Neuronal stem cell (in vitro differentiated cells): Measurements from ENCODE around the gene MKS1.

Experiments
- DNase-seq: peaks from one replicate; pipeline ENCODE4 v3.0.0-alpha.2; 2013; ENCODE audit warnings: low spot score
- H2AFZ ChIP-seq: one replicate; pipeline ENCODE4 v1.6.1; 2013; ENCODE audit warnings: mild to moderate bottlenecking, low read length, inconsistent platforms
- H2AK5ac ChIP-seq: 2 replicates; pipeline ENCODE4 v1.6.1; 2013; ENCODE audit warnings: low read depth, mild to moderate bottlenecking, inconsistent platforms, low read length, moderate library complexity, mixed read lengths
- H2BK120ac ChIP-seq: 2 replicates; pipeline ENCODE4 v1.6.1; 2013; ENCODE audit warnings: low read depth, mild to moderate bottlenecking, inconsistent platforms, low read length, moderate library complexity, mixed read lengths
- H2BK12ac ChIP-seq: one replicate; pipeline ENCODE4 v1.6.1; 2013; ENCODE audit warnings: low read length, inconsistent platforms
- H2BK15ac ChIP-seq: 2 replicates; pipeline ENCODE4 v1.6.1; 2013; ENCODE audit warnings: mild to moderate bottlenecking, low read length, inconsistent platforms, mixed read lengths
- H2BK5ac ChIP-seq: one replicate; pipeline ENCODE4 v1.6.1; 2013; ENCODE audit warnings: inconsistent platforms, mild to moderate bottlenecking, low read length, moderate library complexity
- H3K14ac ChIP-seq: one replicate; pipeline ENCODE4 v1.6.1; 2013; ENCODE audit warnings: low read length, inconsistent platforms
- H3K18ac ChIP-seq: 2 replicates; pipeline ENCODE4 v1.6.1; 2013; ENCODE audit warnings: low read length, inconsistent platforms
- H3K23ac ChIP-seq: 2 replicates; pipeline ENCODE4 v1.6.1; 2013; ENCODE audit warnings: low read depth, mild to moderate bottlenecking, mixed read lengths, low read length, inconsistent platforms; ENCODE audit not compliant: poor library complexity
- H3K27ac ChIP-seq: replicated peaks from 3 replicates; pipeline ENCODE4 v1.5.1; 2013; ENCODE audit warnings: low read length, inconsistent platforms
- H3K27me3 ChIP-seq, 3 experiments: 2 replicates each; pipeline ENCODE4 v1.6.1; 2013; ENCODE audit warnings: low read length in 3 of 3, mild to moderate bottlenecking in 2 of 3, inconsistent platforms in 1 of 3, low read depth in 1 of 3, mixed read lengths in 1 of 3, moderate library complexity in 1 of 3; ENCODE audit not compliant: control insufficient read depth in 3 of 3, insufficient read depth in 3 of 3
- H3K36me3 ChIP-seq, 2 donors: replicated peaks in 1 of 2; 2 replicates each; pipeline ENCODE4 v1.6.1; 2013; ENCODE audit warnings: low read length in 2 of 2; ENCODE audit not compliant: control insufficient read depth in 2 of 2, insufficient read depth in 2 of 2
- H3K4ac ChIP-seq: 2 replicates; pipeline ENCODE4 v1.6.1; 2013; ENCODE audit warnings: inconsistent platforms, mild to moderate bottlenecking, low read length, moderate library complexity
- H3K4me1 ChIP-seq, 2 donors: 1 replicate in 1 of 2; 2 replicates in 1 of 2; pipeline ENCODE4 v1.6.1; 2013; ENCODE audit warnings: low read length in 2 of 2, low read depth in 1 of 2; ENCODE audit not compliant: control insufficient read depth in 2 of 2, insufficient read depth in 1 of 2
- H3K4me2 ChIP-seq: one replicate; pipeline ENCODE4 v1.6.1; 2013; ENCODE audit warnings: mild to moderate bottlenecking, low read length, inconsistent platforms; ENCODE audit not compliant: insufficient read depth, poor library complexity, severe bottlenecking
- H3K4me3 ChIP-seq, 2 donors: 2 replicates each; pipeline ENCODE4 v1.5.1; 2013; ENCODE audit warnings: low read length in 2 of 2, mild to moderate bottlenecking in 2 of 2, inconsistent platforms in 1 of 2, moderate library complexity in 1 of 2
- H3K79me1 ChIP-seq: one replicate; pipeline ENCODE4 v1.6.1; 2013; ENCODE audit warnings: low read depth, mild to moderate bottlenecking, inconsistent platforms, low read length, moderate library complexity
- H3K9ac ChIP-seq: one replicate; pipeline ENCODE4 v1.6.1; 2013; ENCODE audit warnings: mild to moderate bottlenecking, low read depth, low read length, inconsistent platforms; ENCODE audit not compliant: poor library complexity
- H3K9me3 ChIP-seq, 2 donors: replicated peaks in 1 of 2; 2 replicates each; pipeline versions ENCODE3 to v1.6.1; 2013; ENCODE audit warnings: low read length in 2 of 2, mild to moderate bottlenecking in 2 of 2, inconsistent platforms in 1 of 2, low read depth in 1 of 2, mixed read lengths in 1 of 2, moderate library complexity in 1 of 2; ENCODE audit not compliant: control insufficient read depth in 2 of 2, insufficient read depth in 1 of 2
- H4K8ac ChIP-seq: one replicate; pipeline ENCODE4 v1.6.1; 2013; ENCODE audit warnings: low read depth, mild to moderate bottlenecking, inconsistent platforms, low read length, moderate library complexity
- H4K91ac ChIP-seq: one replicate; pipeline ENCODE4 v1.6.1; 2013; ENCODE audit warnings: low read length, low read depth, mild to moderate bottlenecking, inconsistent platforms; ENCODE audit not compliant: poor library complexity
- WGBS, 2 donors: extraction: QIAGEN DNeasy Blood & Tissue Kit; methylation state at CpG; one replicate each; pipeline ENCODE4 v1.1.7; 2013; ENCODE audit warnings: missing lambda C conversion rate in 2 of 2, mixed read lengths in 1 of 2; ENCODE audit not compliant: insufficient read length in 2 of 2, insufficient replicate concordance in 1 of 2; ENCODE audit errors: extremely low coverage in 2 of 2; 5-methylcytosine and 5-hydroxymethylcytosine counted together

Gene MKS1

DNA sequence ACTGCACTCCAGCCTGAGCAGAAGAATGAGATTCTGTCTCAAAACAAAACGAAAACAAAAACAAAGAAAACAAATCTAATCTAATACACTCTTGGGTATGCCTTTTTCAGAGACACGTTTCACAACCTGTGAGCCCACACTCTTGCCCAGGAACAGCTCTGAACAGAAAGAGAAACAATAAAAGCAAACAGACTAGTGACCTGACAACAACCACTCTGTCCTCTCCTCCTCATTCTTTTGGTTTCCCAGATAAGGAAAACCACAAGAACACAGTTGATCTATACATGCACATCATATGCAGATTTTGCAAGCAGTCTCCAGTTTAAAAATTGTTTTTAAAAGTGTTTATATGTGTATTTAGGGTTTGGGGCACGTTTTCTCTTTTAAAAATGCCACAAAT, 1.3 kb downstream of the MKS1 start:
- H3K4me1 ChIP-seq = peaks cover 0 to 4% of the 10 kb centered on the region in 2 donors
- H3K79me1 ChIP-seq = no peaks in the 10 kb centered on the region
- WGBS, 2 donors = no CpG with 5 or more reads among the region's 3 CpGs
- no peak overlapping the region for H4K8ac ChIP-seq
- no peak overlapping the region for H3K23ac ChIP-seq
- no peak overlapping the region for H2BK120ac ChIP-seq
- no peak overlapping the region for H3K9ac ChIP-seq
- H3K4ac ChIP-seq = no peak overlapping the region
- no peak overlapping the region for H3K4me3 ChIP-seq
- H3K27me3 ChIP-seq = no peaks in the 10 kb centered on the region
- no peak overlapping the region for H2BK15ac ChIP-seq
- H3K4me2 ChIP-seq = no peak overlapping the region
- no peak overlapping the region for H2BK12ac ChIP-seq
- no peak overlapping the region for H3K27ac ChIP-seq
- no peak overlapping the region for H3K14ac ChIP-seq
- no peak overlapping the region for H2AK5ac ChIP-seq
- H2BK5ac ChIP-seq = no peak overlapping the region
- H3K9me3 ChIP-seq = peaks cover 0 to 2% of the 10 kb centered on the region in 2 donors
- H3K18ac ChIP-seq = no peak overlapping the region
- no peak for DNase-seq
- H3K36me3 ChIP-seq = peaks cover 14 to 40% of the 10 kb centered on the region in 2 donors
- no peak overlapping the region for H2AFZ ChIP-seq
- H4K91ac ChIP-seq = no peak overlapping the region

GRCh38 chr17:58215685-58216084, 3.4 kb downstream of the MKS1 start:
- no peaks in the 10 kb centered on the region for H3K27me3 ChIP-seq
- no peak overlapping the region for H3K18ac ChIP-seq
- H3K36me3 ChIP-seq = peaks cover 23 to 61% of the 10 kb centered on the region in 2 donors
- H3K4me3 ChIP-seq = no peak overlapping the region
- H3K4me2 ChIP-seq = no peak overlapping the region
- no peak for DNase-seq
- H3K23ac ChIP-seq = no peak overlapping the region
- H3K14ac ChIP-seq = no peak overlapping the region
- no peak overlapping the region for H3K9ac ChIP-seq
- H2AFZ ChIP-seq = no peak overlapping the region
- no peak overlapping the region for H3K4ac ChIP-seq
- H2AK5ac ChIP-seq = no peak overlapping the region
- H2BK15ac ChIP-seq = no peak overlapping the region
- H3K79me1 ChIP-seq = no peaks in the 10 kb centered on the region
- H3K9me3 ChIP-seq = peaks cover 0 to 2% of the 10 kb centered on the region in 2 donors
- no peak overlapping the region for H2BK12ac ChIP-seq
- no peak overlapping the region for H3K27ac ChIP-seq
- peaks cover 0 to 4% of the 10 kb centered on the region in 2 donors for H3K4me1 ChIP-seq
- H2BK5ac ChIP-seq = no peak overlapping the region
- no peak overlapping the region for H4K91ac ChIP-seq
- no peak overlapping the region for H2BK120ac ChIP-seq
- H4K8ac ChIP-seq = no peak overlapping the region

DNA sequence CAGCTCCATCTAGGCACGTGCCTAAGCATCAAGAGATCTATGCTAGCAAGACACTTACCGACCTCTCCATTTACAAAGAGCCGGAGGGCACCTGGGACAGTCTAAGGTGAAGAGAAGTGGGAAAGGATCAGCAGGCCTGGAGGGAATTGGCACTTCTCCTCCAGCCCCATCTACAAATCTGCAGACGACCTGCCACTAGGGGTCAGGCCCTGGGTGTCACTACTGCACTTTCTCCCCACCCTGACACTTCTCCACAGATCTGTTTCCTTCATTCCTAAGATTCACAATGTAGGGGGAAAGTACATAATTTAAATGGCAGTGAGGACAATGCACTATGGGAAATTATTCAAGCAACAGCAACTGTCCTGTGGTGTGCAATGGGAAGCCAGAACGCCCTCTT, 8.1 kb downstream of the MKS1 start:
- Histone ChIP-seq H4K8ac (no peak overlapping the region), H2BK15ac (no peak overlapping the region), H3K27me3 (no peaks in the 10 kb centered on the region), H2BK5ac (no peak overlapping the region), H2AK5ac (no peak overlapping the region), H3K79me1 (no peaks in the 10 kb centered on the region), H4K91ac (no peak overlapping the region), H3K4me1 (no peaks in the 10 kb centered on the region), H3K18ac (no peak overlapping the region), H3K14ac (no peak overlapping the region), H3K4me3 (no peak overlapping the region), H3K9ac (no peak overlapping the region), H3K9me3 (peaks cover 0 to 2% of the 10 kb centered on the region in 2 donors), H2BK120ac (no peak overlapping the region), H2AFZ (no peak overlapping the region), H3K23ac (no peak overlapping the region), H3K4ac (no peak overlapping the region), H2BK12ac (no peak overlapping the region), H3K4me2 (no peak overlapping the region), H3K36me3 (peaks cover 38 to 93% of the 10 kb centered on the region in 2 donors), H3K27ac (no peak overlapping the region)
- WGBS, 2 donors = no CpG with 5 or more reads among the region's 5 CpGs
- DNase-seq = no peak

GRCh38 chr17:58208344-58208743, 10.7 kb downstream of the MKS1 start:
- Histone ChIP-seq H3K18ac (no peak overlapping the region), H3K4me2 (no peak overlapping the region), H2BK120ac (no peak overlapping the region), H2BK15ac (no peak overlapping the region), H4K91ac (no peak overlapping the region), H3K14ac (no peak overlapping the region), H3K27ac (no peak overlapping the region), H3K9me3 (no peaks in the 10 kb centered on the region), H2AFZ (no peak overlapping the region), H3K23ac (no peak overlapping the region), H3K27me3 (no peaks in the 10 kb centered on the region), H3K4me3 (no peak overlapping the region), H3K4me1 (no peaks in the 10 kb centered on the region), H3K9ac (no peak overlapping the region), H3K79me1 (no peaks in the 10 kb centered on the region), H3K36me3 (peaks cover 29 to 76% of the 10 kb centered on the region in 2 donors), H2BK5ac (no peak overlapping the region), H2BK12ac (no peak overlapping the region), H3K4ac (no peak overlapping the region), H2AK5ac (no peak overlapping the region), H4K8ac (no peak overlapping the region)
- no CpG with 5 or more reads among the region's 5 CpGs for WGBS, 2 donors
- DNase-seq = no peak
